Measurements from ENCODE around the gene HPCAL1. TPM values are rescaled to one million over a fixed set of nuclear protein-coding genes. Genes with fewer than 3 reads are reported as not detected.

HPCAL1 gene
- total and polyA plus RNA-seq, 2 experiments from 2014 or later: 58.9 to 65.4 TPM

DNA sequence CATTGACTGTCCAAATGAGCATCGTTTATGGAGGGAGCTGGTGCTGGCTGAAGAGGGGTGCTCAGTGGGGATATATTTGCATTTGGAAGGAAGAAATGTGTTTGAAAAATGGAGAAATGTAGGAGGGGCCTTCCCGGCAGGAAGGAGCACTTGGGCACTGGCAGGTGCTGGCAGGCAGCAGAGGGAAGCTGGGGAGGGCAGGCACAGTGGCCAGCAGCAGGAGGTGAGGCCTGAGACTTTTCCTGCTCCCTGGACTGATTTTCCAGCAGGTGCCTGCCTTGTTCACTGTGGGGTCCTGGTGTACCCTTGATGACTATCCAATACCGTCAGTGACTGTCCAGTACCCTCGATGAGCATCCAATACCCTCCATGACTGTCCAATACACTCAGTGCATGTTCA is 20.8 kb upstream of the HPCAL1 start:
- Histone ChIP-seq H3K9me3 (ENCODE audit: low read depth) (no peaks in the 10 kb centered on the region), H3K27me3 (replicated peaks; ENCODE audit: insufficient read depth) (no peaks in the 10 kb centered on the region), H3K4me1 (ENCODE audit: insufficient read depth) (peaks cover 45% of the 10 kb centered on the region), H3K4me2 (ENCODE audit: unreplicated experiment) (no peak overlapping the region), H3K4me3 (no peak overlapping the region), H3K79me2 (ENCODE audit: insufficient read depth) (no peaks in the 10 kb centered on the region), H3K9me2 (ENCODE audit: insufficient read depth) (no peaks in the 10 kb centered on the region), H3K9ac (no peak overlapping the region), H3F3A (ENCODE audit: insufficient read depth) (peaks cover 9% of the 10 kb centered on the region), H2AFZ (no peak overlapping the region), H4K20me1 (ENCODE audit: insufficient read depth) (no peaks in the 10 kb centered on the region), H3K27ac (no peak overlapping the region), H3K36me3 (ENCODE audit: low read depth) (no peaks in the 10 kb centered on the region)
- no peak for TF ChIP-seq EZH2 (IDR thresholded peaks at IDR 0.05; ENCODE audit: insufficient read depth, poor library complexity, severe bottlenecking)
- TF ChIP-seq EZH2phosphoT487 (IDR thresholded peaks at IDR 0.05; ENCODE audit: insufficient read depth, low read depth): no peak
- in situ Hi-C loops (cut with MboI): no loop called here
- WGBS, 2 experiments (ENCODE audit: low coverage in 1 of 2, low lambda C conversion rate in 2 of 2, missing lambda C conversion rate in 2 of 2): 86 to 91% methylated on average over 3 of the region's 4 CpGs
- no peak for DNase-seq

DNA sequence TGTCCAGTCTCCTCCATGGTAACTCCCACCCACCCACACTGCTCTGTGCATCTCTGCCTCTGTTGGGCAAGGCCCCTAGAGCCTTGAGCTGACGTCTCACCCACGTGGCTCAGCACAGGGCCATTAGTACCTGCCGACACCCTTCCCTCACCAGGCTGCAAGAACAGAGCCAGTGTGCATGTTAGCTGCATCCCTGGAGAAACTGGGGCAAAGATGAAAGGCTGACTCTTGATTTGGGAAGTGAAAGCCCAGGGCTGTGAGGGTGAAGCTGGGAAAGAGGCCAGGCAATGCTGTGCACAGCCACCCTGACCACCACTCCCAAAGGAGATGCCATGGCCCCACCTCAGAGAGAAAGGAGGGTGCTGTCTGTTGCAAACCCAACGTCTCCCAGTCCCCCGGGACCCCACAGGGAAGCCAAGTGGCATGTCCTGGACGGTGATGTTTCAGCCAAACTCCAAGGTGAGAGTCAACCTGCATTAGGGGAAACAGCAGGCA is 20.0 kb upstream of the HPCAL1 start:
- H3K9me2 ChIP-seq (ENCODE audit: insufficient read depth): no peaks in the 10 kb centered on the region
- no peaks in the 10 kb centered on the region for H3K9me3 ChIP-seq (ENCODE audit: low read depth)
- peak overlapping the region; percentile 65 for H3K27ac ChIP-seq
- H4K20me1 ChIP-seq (ENCODE audit: insufficient read depth): no peaks in the 10 kb centered on the region
- DNase-seq: no peak
- no peaks in the 10 kb centered on the region for H3K36me3 ChIP-seq (ENCODE audit: low read depth)
- TF ChIP-seq EZH2 (IDR thresholded peaks at IDR 0.05; ENCODE audit: insufficient read depth, poor library complexity, severe bottlenecking) (no peak), EZH2phosphoT487 (IDR thresholded peaks at IDR 0.05; ENCODE audit: insufficient read depth, low read depth) (no peak)
- peaks cover 43% of the 10 kb centered on the region for H3K4me1 ChIP-seq (ENCODE audit: insufficient read depth)
- no peaks in the 10 kb centered on the region for H3K27me3 ChIP-seq (replicated peaks; ENCODE audit: insufficient read depth)
- H3K4me2 ChIP-seq (ENCODE audit: unreplicated experiment): peak overlapping the region; percentile 62
- 87 to 88% methylated on average over 6 of the region's 6 CpGs for WGBS, 2 experiments (ENCODE audit: low coverage in 1 of 2, low lambda C conversion rate in 2 of 2, missing lambda C conversion rate in 2 of 2)
- no peak overlapping the region for H3K4me3 ChIP-seq
- H3F3A ChIP-seq (ENCODE audit: insufficient read depth): peaks cover 5% of the 10 kb centered on the region
- no peaks in the 10 kb centered on the region for H3K79me2 ChIP-seq (ENCODE audit: insufficient read depth)
- H3K9ac ChIP-seq: peak overlapping the region; percentile 63
- 0 out of 2 replicates have a peak overlapping the region, but pooled peaks have one; percentile 48 for H2AFZ ChIP-seq
- in situ Hi-C loops (cut with MboI): no loop called here

DNA sequence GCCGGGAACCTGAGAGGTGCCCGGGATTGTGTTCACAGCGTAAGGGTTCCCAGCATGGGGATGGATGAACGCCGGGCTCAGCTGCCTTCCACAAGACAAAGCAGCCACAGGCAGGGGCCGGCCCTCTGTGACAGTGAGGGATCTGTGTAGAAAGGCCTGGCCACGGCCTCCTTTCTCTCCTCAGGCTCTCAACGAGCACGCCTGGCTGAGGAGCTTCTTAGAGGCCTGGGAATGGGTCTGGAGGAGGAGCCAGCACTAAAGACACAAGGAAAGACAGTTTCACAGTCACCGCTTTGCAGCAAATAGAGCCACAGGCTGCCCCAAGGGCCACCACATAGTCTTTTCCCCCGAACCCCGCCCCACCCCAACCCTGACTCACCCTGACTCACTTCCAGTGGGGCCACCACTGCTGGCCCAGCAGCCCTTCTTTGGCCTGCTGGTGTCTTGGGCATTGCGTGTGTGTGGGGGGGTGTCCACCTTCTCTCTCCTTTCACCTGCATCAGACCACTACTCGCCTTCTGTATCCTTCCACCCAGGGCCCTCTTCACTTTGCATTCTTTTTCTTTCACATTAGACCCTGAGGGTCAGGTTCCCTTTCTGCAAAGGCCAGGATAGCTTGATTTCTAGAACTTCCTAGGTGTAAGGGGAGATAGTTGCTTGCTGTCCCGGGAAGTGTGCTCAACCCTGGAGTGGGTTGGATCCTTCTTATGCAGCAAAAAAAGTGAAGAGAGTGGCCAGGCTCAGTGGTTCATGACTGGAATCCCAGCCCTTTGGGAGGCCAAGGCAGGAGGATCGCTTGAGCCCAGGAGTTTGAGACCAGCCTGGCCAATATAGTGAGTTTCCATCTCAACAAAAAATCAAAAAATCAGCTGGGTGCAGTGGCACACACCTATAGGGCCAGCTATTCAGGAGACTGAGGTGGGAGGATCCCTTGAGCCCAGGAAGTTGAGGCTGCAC is 19.3 kb upstream of the HPCAL1 start:
- H3K9me3 ChIP-seq (ENCODE audit: low read depth): no peaks in the 10 kb centered on the region
- H3K4me1 ChIP-seq (ENCODE audit: insufficient read depth): peaks cover 37% of the 10 kb centered on the region
- H3K9me2 ChIP-seq (ENCODE audit: insufficient read depth): no peaks in the 10 kb centered on the region
- H2AFZ ChIP-seq: 0 out of 2 replicates have a peak overlapping the region, but pooled peaks have one; percentile 48
- H3K27ac ChIP-seq: peak overlapping the region; percentile 65
- 55 to 58% methylated on average over 13 to 16 of the region's 16 CpGs for WGBS, 2 experiments (ENCODE audit: low coverage in 1 of 2, low lambda C conversion rate in 2 of 2, missing lambda C conversion rate in 2 of 2)
- peaks cover 4% of the 10 kb centered on the region for H3F3A ChIP-seq (ENCODE audit: insufficient read depth)
- H3K4me3 ChIP-seq: no peak overlapping the region
- H3K27me3 ChIP-seq (replicated peaks; ENCODE audit: insufficient read depth): no peaks in the 10 kb centered on the region
- TF ChIP-seq EZH2 (IDR thresholded peaks at IDR 0.05; ENCODE audit: insufficient read depth, poor library complexity, severe bottlenecking): no peak
- TF ChIP-seq EZH2phosphoT487 (IDR thresholded peaks at IDR 0.05; ENCODE audit: insufficient read depth, low read depth): no peak
- DNase-seq: peak; percentile 91
- in situ Hi-C loops (cut with MboI): no loop called here
- peak overlapping the region; percentile 62 for H3K4me2 ChIP-seq (ENCODE audit: unreplicated experiment)
- no peaks in the 10 kb centered on the region for H3K36me3 ChIP-seq (ENCODE audit: low read depth)
- H3K79me2 ChIP-seq (ENCODE audit: insufficient read depth): no peaks in the 10 kb centered on the region
- no peaks in the 10 kb centered on the region for H4K20me1 ChIP-seq (ENCODE audit: insufficient read depth)
- peak overlapping the region; percentile 63 for H3K9ac ChIP-seq

DNA sequence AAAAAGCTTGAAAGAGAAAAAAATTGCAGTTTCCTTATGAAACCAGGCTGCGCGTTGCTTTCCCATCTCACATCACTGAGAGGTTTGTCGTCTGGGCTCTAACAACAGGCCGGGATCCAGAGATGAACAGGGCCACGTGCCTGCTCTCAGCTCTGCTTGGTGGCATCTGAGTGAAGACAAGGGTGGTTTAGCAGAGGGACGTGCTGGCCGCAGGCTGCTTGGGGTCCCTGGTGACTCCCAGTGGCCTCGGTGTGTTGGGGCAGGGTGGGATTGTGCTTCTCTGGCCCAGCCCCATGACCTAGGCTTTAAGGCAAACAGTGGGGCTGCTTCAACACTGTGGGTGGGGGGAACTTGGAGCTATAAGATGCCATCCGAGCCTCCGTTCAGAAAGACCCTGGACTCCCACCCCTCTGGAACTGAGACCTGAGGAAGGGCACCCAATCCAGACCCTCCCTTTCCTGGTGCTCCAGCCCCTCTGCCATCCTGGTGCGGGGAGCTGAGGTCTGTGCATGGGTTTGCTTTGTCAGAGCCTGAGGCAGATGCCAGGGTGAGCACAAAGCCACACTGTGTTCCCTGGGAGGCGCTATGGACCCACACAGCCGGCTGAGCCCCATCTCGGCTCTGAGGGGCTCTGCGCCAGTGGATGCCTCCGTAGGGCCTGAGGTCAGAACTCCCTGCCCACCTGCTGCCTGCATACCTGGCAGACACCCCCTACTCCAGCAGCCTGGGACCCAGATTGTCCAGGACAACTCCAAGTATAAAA is 18.4 kb upstream of the HPCAL1 start:
- Histone ChIP-seq H3K9ac (no peak overlapping the region), H2AFZ (no peak overlapping the region)
- in situ Hi-C loops (cut with MboI): no loop called here

More for the DNA sequence above, 18.4 kb upstream of the HPCAL1 start:
- 92 to 97% methylated on average over 15 of the region's 16 CpGs for WGBS, 2 experiments (ENCODE audit: low coverage in 1 of 2, low lambda C conversion rate in 2 of 2, missing lambda C conversion rate in 2 of 2)
- H3K27ac ChIP-seq: no peak overlapping the region
- H3K9me3 ChIP-seq (ENCODE audit: low read depth): no peaks in the 10 kb centered on the region
- peaks cover 4% of the 10 kb centered on the region for H3F3A ChIP-seq (ENCODE audit: insufficient read depth)
- DNase-seq: no peak
- no peak overlapping the region for H3K4me3 ChIP-seq
- no peaks in the 10 kb centered on the region for H4K20me1 ChIP-seq (ENCODE audit: insufficient read depth)
- no peaks in the 10 kb centered on the region for H3K36me3 ChIP-seq (ENCODE audit: low read depth)
- H3K9me2 ChIP-seq (ENCODE audit: insufficient read depth): no peaks in the 10 kb centered on the region
- no peak overlapping the region for H3K4me2 ChIP-seq (ENCODE audit: unreplicated experiment)
- no peaks in the 10 kb centered on the region for H3K27me3 ChIP-seq (replicated peaks; ENCODE audit: insufficient read depth)
- peaks cover 29% of the 10 kb centered on the region for H3K4me1 ChIP-seq (ENCODE audit: insufficient read depth)
- no peak for TF ChIP-seq EZH2 (IDR thresholded peaks at IDR 0.05; ENCODE audit: insufficient read depth, poor library complexity, severe bottlenecking)
- no peak for TF ChIP-seq EZH2phosphoT487 (IDR thresholded peaks at IDR 0.05; ENCODE audit: insufficient read depth, low read depth)
- no peaks in the 10 kb centered on the region for H3K79me2 ChIP-seq (ENCODE audit: insufficient read depth)
